Right renal pelvis (tissue), 4 donors: ENCODE measurements around the gene GNPTAB. TPM values are rescaled to one million over a fixed set of nuclear protein-coding genes. Genes with fewer than 3 reads are reported as not detected.
"Not testable (repeated sequence)": the region's sequence is repeated elsewhere in the genome, so short reads cannot be mapped to it uniquely, and the experiment has no call there.

ENCODE experiments used
- DNase-seq, 4 donors: peaks; one replicate each; pipeline ENCODE4 v3.0.0-alpha.2; 2013; ENCODE audit warnings: low read depth in 4 of 4, low spot score in 3 of 4, missing footprints in 1 of 4
- polyA plus RNA-seq, 4 donors: library from polyadenylated mRNA; unstranded; fragments of 120-200 nt; gene quantifications; one replicate each; pipeline ENCODE4 v1.2.1, GENCODE V29; 2013; ENCODE audit not compliant: insufficient read length in 4 of 4

GNPTAB gene
- polyA plus RNA-seq, 4 donors, result 30.0 to 37.9 (median 36.2) TPM

GRCh38 chr12:101854747-101855146, 24.0 kb upstream of the GNPTAB start:
- DNase-seq, result no peak

- no peak for DNase-seq
Measured at GRCh38 chr12:101852998-101853397, 22.2 kb upstream of the GNPTAB start.

GRCh38 chr12:101850199-101850598, 19.4 kb upstream of the GNPTAB start:
- no peak for DNase-seq

GRCh38 chr12:101847325-101847724, 16.6 kb upstream of the GNPTAB start:
- no peak for DNase-seq

- DNase-seq, result no peak
Measured at GRCh38 chr12:101845137-101845711, 14.5 kb upstream of the GNPTAB start.

GRCh38 chr12:101841069-101841468, 10.3 kb upstream of the GNPTAB start:
- no peak for DNase-seq

- peak in 1 of 4 donors; percentile 35 for DNase-seq
Measured at GRCh38 chr12:101839324-101840283, 8.8 kb upstream of the GNPTAB start.

- no peak for DNase-seq
Measured at GRCh38 chr12:101838628-101839323, 8.0 kb upstream of the GNPTAB start.

- no peak for DNase-seq
Measured at GRCh38 chr12:101832030-101832429, 1.3 kb upstream of the GNPTAB start.

- DNase-seq, result peak in 2 of 4 donors; percentile 17 to 21
Measured at GRCh38 chr12:101829639-101830366, 956 bp downstream of the GNPTAB start.

GRCh38 chr12:101828463-101829196, 2.1 kb downstream of the GNPTAB start:
- DNase-seq, result no peak

- no peak for DNase-seq
Measured at GRCh38 chr12:101826766-101827368, 3.9 kb downstream of the GNPTAB start.

- no peak for DNase-seq
Measured at GRCh38 chr12:101824831-101825230, 5.9 kb downstream of the GNPTAB start.

GRCh38 chr12:101823891-101824290, 6.9 kb downstream of the GNPTAB start:
- no peak for DNase-seq

GRCh38 chr12:101823039-101823438, 7.7 kb downstream of the GNPTAB start:
- DNase-seq, result no peak

GRCh38 chr12:101819467-101819866, 11.3 kb downstream of the GNPTAB start:
- no peak for DNase-seq

GRCh38 chr12:101818689-101819088, 12.1 kb downstream of the GNPTAB start:
- DNase-seq, result not testable (repeated sequence)

- no peak for DNase-seq
Measured at GRCh38 chr12:101813117-101813516, 17.6 kb downstream of the GNPTAB start.

GRCh38 chr12:101812716-101813115, 18.0 kb downstream of the GNPTAB start:
- DNase-seq, result not testable (repeated sequence)
